Suppressor macrophage treated with lipopolysaccharide for 1 hour (primary cell): Measurements from ENCODE around the gene PLXDC1.
A peak's percentile ranks its signal among the peaks of the same experiment; 100 is the strongest.
"Not testable (repeated sequence)": the region's sequence is repeated elsewhere in the genome, so short reads cannot be mapped to it uniquely, and the experiment has no call there.

ENCODE experiments used
- DNase-seq, 3 donors: peaks; one replicate each; pipeline ENCODE4 v3.0.0-alpha.2; 2020 to 2022

PLXDC1 gene

DNA sequence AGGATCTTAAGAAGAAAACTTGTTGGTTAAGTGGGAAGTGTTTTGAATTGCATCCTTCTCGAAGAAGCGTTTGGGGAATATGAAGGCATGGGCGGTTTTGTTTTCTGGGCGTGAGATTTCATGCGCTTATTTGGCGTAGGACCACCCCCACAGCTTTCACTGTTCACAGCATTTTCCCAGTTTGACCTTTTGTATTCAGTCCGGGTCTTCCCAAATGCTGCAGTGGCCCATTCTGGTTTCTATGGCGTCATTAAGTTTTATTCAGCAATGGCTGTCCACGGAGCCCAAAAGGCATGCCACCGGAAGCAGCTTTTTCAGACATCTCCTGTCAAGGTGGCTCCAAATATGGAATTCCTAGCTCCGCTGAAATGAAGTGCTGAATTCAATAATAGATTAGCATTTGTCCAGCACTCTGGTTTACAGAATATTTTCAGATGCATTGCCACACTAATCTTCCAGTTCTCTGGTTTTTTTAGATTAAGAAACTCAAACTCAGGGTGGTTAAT lies 93.7 kb downstream of the PLXDC1 start:
- DNase-seq = no peak

DNA sequence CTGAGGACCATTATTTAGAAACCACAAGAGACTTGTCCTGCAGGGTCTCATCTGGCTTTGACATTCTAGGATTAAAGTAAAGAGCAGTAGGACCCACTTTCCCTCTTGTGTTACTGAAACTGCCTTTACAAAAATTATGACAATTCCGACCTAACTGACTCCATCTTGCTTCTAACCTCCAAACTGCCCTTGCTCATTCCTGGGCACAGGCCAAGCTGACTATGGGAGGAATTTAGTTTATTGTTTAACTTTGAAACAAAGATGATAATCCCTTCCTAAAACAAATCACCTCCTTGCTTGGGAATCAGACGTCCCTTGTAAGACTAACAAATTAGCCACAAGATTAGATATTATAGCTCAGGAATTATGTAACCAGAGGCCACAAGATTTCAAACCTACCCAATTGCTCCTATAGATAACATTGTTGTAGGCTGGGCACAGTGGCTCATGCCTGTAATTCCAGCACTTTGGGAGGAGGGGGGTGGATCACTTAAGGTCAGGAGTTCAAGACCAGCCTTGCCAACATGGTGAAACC lies 97.3 kb downstream of the PLXDC1 start:
- no peak for DNase-seq

DNA sequence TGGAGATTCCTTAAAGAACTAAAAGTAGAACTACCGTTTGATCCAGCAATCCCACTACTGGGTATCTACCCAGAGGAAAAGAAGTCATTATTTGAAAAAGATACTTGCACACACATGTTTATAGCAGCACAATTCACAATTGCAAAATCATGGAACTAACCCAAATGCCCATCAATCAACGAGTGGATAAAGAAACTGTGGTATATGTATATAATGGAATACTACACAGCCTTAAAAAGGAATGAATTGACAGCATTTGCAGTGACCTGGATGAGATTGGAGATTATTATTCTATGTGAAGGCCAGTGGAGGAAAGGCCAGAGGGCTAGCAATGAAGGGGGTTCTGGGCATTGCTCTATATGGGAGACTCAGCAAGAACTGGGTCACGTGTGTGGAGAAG lies 99.0 kb downstream of the PLXDC1 start:
- DNase-seq = not testable (repeated sequence)

DNA sequence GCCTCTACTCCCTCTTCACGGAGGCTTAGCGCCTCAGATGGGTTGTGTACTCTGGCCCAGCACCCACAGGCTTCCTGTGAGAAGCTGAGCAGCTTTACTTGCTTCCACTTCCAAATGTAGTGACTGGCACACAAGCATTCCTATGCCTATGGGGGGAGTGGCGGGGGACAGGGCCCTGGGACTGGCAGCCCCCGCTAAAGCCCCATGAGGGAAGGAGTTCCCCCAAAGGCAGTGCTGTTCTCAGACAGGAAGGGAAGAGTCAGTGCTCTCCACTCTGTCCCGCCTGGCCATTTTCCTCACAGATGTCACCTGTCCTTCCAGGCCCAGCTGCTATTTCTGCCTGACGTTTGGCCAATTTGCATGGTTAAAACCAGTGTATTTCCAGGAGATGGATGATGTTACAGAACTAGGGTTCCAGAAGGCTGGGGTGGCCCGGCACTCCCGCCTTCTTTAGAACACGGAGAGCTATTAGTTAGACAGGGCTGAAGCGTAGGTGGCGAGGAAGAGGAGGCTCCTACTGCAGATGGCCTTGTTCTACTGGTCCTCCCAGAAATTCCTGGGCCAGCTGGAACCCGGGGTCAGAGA lies 100.3 kb downstream of the PLXDC1 start:
- no peak for DNase-seq

DNA sequence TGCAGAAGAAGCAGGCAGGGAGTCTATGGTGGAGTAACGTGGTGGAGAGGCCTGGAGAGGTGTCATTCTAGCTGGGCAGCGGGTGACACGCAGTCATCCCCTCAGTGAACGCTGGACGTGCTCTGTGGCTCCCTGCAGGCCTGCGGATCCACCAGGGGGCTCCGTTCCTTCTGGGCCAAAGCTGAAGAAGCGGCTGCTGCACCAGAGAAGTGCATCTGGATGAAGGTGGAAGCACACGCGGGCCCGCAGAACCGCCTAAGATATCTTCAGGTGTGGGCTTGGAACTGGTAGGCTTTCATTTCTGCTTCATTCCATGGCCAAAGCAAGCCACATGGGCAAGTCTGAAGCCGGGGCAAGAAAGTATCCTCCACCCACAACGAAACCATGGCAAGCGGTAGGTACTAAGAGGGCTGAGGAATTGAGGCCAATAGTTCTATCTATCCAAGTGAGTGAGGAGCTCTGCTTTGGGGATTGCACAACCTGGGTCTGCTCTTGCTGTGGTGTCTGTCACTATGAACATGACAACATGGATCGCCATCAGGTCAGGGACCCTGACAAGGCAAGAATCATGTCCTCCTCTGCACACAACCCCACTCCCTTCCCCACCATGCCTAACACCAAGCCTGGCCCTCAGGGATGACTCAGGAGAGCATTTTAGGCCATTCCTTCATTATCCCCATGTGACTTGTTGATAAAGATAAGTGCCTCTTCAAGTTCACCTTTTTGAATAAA lies 105.3 kb downstream of the PLXDC1 start:
- DNase-seq = no peak

DNA sequence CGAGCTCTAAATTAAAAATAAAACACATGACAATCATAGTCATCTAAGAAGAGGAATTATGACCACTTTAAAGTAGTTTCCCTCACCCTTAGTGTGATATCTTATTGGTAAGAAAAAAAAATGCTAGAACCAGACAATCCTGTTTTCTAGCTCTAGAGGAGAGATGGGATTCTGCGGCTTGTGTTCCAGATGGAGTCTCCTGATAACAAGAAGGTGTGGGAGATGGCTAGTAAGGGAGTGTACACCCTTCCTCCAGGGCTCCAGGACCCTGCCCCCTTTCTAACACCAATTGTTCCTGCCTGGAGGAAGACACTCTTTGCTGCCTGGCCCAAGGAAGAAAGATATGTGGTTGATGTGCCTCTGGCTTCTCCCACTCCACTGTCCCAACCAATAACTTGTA lies 115.4 kb downstream of the PLXDC1 start:
- no peak for DNase-seq

DNA sequence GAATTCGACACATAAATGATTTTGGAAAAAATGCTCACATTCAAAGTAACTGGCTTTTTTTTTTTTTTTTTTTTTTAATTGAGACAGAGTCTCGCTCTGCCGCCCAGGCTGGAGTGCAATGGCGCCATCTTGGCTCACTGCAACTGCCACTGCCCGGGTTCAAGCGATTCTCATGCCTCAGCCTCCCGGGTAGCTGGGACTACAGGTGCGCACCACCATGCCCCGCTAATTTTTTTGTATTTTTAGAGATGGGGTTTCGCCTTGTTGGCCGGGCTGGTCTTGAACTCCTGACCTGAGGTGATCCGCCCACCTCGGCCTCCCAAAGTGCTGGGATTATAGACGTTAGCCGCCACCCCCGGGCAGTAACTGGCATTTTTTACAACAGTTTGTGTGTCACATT lies 115.9 kb downstream of the PLXDC1 start:
- not testable (repeated sequence) for DNase-seq

DNA sequence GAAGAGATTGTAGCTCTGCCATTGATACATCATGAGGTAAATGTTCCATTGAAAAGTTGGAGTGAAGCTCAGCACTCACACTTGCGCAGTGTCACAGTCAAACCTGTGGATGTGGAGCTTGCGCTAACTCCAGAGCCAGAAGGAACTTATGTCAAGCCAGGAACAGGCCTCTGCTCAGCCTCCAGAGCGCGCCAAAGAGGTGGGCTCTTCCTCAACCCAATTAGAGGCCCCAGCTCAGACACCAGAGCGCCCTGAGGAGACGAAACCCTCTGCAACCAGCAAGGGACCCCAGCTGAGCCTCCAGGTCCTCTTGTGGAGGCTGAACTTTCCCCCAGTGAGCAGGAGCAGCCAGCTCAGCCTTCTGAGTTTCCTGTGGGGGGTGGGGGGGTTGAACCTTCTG lies 122.7 kb downstream of the PLXDC1 start:
- no peak for DNase-seq

DNA sequence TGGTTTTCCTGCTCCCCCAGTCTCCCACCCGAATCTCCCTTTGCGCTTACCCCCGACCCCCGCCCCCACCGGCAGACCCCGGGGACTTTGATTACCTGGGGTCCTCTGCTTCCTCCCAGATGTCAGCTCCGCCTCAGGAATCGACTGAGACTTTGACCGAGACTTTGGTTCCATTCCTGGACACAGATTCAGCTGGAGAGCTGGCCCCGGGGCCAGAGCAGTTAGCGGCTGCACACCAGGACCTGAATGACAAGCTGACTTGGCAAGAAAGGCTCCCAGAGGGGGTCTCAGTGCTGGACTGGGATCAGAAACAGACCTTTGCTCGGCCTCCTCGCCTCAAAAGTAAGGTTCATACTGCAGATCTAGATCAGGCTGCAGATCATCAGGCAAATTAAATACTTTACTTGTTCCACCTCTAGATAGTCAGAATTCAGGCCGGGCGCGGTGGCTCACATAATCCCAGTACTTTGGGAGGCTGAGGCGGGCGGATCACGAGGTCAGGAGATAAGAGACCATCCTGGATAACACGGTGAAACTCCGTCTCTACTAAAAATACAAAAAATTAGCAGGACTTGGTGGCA lies 123.9 kb downstream of the PLXDC1 start:
- DNase-seq = no peak

DNA sequence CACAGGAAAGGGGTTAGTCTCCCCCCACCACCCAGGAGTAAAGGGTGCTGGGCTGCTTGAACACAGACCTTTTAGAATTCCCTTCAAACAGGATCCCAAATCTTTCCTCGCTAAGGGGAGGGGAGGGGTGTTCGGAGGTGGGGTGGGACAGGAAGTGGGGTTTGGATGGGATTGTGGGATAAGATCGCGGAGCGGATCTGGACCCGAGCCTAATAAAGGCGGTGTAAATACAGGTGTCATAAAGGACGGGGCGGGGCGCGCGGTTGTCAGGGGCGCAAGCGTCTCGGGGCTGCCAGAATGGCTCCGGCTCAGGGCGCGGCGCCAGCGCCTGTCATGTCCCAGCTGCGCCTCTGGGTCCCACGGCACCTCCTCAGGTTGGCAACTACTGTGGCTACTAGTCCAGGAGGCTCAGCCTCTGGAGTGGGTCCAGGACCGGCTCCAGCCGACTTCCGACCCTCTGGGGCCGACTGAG lies 124.4 kb downstream of the PLXDC1 start:
- peak in 1 of 3 donors; percentile 27 for DNase-seq

DNA sequence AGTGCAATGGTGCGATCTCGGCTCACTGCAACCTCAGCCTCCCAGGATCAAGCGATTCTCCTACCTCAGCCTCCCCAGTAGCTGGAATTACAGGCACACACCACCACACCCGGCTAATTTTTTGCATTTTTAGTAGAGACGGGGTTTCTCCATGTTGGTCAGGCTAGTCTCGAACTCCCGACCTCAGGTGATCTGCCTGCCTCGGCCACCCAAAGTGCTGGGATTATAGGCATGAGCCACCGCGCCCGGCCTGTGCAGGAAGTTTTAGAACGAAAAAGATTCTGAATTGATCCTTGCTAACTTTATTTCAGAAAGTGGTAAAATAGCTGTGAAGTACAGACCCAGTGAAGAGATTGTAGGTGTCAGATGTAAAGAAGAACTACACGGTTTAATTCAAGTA lies 125.1 kb downstream of the PLXDC1 start:
- not testable (repeated sequence) for DNase-seq

DNA sequence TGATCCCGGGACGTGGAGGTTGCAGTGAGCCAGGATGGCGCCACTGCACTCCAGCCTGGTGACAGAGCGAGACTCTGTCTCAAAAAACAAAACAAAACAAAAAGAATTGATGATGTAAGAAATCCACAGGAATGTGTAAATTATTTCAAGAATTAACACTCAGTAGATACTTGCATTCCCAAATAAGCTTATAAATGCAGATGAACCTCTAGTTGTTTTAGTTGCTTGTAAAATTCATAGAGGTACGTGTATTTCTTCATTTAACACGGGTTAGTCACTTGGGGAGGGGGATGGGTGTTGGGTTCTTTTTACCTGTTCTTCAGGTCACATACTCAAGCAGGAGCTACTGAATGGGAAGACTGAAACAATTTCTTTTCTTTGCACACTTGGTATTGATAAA lies 128.5 kb downstream of the PLXDC1 start:
- DNase-seq = no peak

DNA sequence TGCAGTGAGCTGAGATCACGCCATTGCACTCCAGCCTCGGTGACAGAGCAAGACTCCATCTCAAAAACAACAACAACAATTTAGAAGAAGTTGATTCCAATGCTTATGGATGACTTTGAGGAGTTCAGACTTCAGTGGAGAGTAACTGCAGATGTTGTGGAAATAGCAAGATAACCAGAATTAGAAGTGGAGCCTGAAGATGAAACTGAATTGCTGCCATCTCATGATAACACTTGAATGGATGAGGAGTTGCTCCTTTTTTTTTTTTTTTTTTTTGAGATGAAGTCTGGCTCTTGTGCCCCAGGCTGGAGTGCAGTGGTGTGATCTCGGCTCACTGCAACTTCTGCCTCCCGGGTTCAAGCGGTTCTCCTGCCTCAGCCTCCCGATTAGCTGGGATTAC lies 131.4 kb downstream of the PLXDC1 start:
- not testable (repeated sequence) for DNase-seq

DNA sequence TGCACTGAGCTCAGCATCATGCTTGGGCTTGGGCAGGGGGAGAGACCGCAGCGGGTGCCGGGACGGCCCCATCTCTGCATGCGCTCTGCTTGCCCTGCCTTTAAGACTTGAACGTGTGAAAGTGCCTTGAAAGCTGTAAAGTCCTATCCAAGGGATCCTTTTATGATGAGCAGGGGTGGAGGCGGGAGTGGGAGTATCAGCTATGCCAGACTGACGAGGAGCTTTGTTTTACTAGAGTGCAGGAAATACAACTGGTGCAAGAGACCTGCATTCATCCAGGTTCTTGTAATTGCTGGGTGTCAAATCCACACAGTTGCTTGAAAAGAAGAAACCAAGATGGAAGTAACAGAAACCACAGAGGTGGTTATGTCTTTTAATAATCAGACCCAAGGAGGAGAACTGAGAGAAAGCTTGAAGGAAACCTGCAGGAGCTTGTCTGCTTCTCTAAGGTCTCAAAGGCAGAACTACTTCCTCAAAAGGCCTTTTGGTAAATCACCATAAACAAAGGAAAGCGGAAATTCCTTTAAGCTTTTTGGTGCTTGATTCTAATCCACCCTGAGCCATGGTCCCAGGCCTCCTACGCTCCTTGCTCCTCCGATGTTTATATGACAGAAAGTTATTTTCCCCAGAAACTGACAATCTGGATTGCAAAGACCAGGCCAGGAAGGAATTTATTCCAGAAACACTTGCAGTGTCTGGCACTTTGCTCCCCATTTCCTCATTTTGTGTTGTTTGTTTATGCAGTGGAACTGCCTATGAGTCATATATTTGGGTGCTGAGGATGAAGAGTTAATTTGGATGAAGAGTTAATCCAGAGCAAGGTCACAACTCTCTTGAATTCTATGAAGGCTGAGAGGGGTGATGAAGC lies 132.9 kb downstream of the PLXDC1 start:
- peak; percentile 55 to 69 (median 69) for DNase-seq

DNA sequence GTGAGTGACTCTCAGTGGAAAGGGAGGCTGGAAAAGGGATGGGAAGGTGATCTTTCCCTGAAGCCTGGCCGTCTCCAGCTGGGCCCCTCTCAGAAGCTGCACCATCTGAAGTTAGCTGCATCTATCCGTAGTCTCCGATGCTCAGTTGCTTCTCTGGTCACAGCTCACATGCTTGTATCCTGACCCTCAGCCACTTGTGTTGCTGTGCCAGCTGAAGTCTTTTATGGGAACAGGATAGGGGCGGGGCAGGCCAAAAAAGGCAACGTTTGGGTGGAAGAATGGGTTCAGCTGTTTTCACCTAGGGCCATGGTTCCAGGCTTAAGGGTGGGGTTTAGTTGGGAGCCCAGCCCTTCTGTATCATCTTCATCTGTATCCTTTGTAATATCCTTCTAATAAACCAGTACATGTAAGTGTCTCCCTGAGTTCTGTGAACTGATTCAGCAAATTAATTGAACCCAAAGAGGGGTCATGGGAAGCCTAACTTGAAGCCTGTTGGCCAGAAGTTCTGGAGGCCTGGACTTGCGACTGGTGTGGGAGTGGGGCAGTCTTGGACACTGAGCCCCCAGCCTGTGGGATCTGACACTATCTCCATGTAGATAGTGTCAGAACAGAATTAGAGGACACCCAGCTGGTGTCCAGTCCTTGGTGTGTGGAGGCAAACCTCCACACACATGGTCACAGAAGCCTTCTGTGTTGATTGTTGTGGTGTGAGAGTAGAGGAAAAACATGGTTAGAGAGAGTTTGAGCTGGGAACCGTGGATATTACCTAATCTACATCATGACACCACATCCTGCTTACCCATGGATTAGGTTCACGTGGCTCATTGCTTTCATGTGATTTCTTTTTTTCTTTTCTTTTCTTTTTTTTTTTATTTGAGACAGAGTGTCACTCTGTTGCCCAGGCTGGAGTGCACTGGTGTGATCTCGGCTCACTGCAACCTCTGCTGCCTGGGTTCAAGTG lies 135.0 kb downstream of the PLXDC1 start:
- DNase-seq = peak; percentile 49 to 64 (median 61)

DNA sequence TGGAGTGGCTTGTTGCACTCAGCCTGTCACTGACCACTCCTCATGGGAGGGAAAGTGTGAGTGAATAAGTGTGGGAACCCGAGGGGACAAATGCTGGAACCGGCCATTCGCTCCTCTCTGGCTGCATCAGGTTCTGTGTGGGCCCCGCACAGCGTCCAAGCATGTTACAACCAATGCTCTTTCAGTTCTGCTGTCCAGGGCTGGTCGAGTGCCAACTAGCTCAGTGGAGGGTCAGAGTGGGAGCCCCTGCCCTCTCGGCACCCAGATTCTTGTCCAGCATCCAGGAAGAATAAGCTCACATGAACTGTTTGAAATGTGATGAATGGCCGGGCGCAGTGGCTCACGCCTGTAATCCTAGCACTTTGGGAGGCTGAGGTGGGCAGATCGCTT lies 135.9 kb downstream of the PLXDC1 start:
- DNase-seq = no peak

DNA sequence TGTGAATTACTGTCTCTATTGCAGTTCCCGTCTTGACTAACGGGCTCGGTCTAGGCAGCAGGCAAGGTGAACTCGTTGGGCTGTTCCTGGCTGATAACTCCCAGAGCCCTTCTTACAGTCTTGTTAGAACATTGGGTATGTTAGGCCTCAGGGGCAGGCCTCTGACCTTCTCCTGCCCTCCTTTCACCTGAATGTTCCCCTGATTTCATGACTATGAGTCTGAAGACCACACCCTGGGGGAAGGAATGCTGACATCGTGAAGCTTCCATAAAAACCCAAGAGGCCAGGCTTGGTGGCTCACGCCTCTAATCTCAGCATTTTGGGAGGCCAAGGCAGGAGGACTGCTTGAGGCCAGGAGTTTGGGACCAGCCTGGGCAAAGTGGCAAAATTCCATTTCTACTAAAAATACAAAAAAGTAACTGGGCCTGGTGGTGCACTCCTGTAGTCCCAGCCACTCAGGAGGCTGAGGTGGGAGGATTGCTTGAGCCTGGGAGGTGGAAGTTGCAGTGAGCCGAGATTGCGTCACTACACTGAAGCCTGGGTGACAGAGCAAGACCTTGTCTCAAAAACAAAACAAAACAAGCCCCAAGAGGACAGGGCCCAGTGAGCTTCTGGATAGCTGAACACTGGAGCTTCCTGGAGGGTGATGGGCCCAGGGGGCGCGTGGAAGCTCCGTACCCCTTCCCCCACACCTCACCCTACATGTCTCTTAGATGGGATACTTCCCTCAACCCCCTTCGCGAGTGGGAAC lies 136.5 kb downstream of the PLXDC1 start:
- peak; percentile 59 to 63 (median 62) for DNase-seq

DNA sequence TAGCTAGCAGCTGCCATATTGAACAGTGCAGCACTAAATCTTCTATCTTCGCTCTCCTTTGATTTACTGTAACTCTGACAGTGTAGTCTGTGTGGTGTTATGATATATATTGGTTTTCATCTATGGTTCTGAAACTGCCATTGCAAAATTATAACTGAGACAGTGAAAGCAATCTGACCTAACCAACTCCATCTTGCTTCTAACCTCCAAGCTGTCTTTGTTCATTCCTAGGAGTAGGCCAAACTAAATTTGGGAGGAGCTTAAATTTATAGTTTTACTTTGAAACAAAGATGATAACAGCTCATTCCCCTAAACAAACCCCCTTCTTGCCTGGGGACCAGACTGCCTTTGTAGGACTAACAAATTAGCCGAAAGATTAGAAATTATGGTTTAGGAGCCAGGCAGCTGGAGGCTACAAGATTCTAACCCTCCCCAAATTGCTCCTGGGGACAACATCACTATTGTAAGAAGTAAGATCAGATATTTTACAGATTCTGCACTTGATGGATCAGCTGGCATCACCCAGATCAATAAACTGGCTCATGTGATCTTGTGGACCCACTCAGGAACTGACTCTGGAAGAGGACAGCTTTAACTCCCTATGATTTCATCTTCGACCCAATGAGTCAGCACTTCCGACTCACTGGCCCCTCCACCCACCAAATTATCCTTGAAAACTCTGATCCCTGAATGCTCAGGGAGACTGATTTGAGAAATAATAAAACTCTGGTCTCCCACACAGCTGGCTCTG lies 137.2 kb downstream of the PLXDC1 start:
- DNase-seq = peak; percentile 59 to 63 (median 61)
